GM23338 (cell line): Measurements from ENCODE around the gene ATG9A. TPM values are rescaled to one million over a fixed set of nuclear protein-coding genes. Genes with fewer than 3 reads are reported as not detected.

Experiments
- ATAC-seq: fragments of 200-7000 bp; cut with Tn5 transposase; 3 replicates; pipeline ENCODE4 v1.9.1; 2020
- DNase-seq: peaks from one replicate; pipeline ENCODE4 v3.0.0-alpha.2; 2015; ENCODE audit warnings: low spot score
- H2AFZ ChIP-seq: fragments of 200-600 bp; sonication (generic); 2 replicates; pipeline ENCODE4 v1.8.0; 2016; ENCODE audit warnings: antibody characterized with exemption, mild to moderate bottlenecking, moderate library complexity
- H3F3A ChIP-seq: fragments of 200-600 bp; sonication (generic); replicated peaks from 2 replicates; pipeline ENCODE4 v1.8.0; 2017; ENCODE audit warnings: antibody characterized with exemption, mixed run types, low read depth
- H3K27ac ChIP-seq: fragments of 200-600 bp; sonication (generic); 2 replicates; pipeline ENCODE4 v1.6.1; 2016; ENCODE audit warnings: low read depth
- H3K27me3 ChIP-seq: fragments of 200-600 bp; sonication (generic); 2 replicates; pipeline ENCODE4 v1.8.0; 2016; ENCODE audit warnings: mild to moderate bottlenecking, mixed run types, moderate library complexity; ENCODE audit not compliant: insufficient read depth
- H3K36me3 ChIP-seq: fragments of 200-600 bp; sonication (generic); 2 replicates; pipeline ENCODE4 v1.8.0; 2016; ENCODE audit warnings: mild to moderate bottlenecking; ENCODE audit not compliant: insufficient read depth
- H3K4me1 ChIP-seq: fragments of 200-600 bp; sonication (generic); 2 replicates; pipeline ENCODE4 v1.8.0; 2016; ENCODE audit warnings: mild to moderate bottlenecking, moderate library complexity; ENCODE audit not compliant: insufficient read depth
- H3K4me2 ChIP-seq: fragments of 200-600 bp; sonication (generic); 2 replicates; pipeline ENCODE4 v1.7.1; 2017; ENCODE audit warnings: mixed run types
- H3K4me3 ChIP-seq: fragments of 200-600 bp; sonication (generic); 2 replicates; pipeline ENCODE4 v1.6.1; 2016; ENCODE audit warnings: mixed run types
- H3K79me2 ChIP-seq: fragments of 200-600 bp; sonication (generic); replicated peaks from 2 replicates; pipeline ENCODE4 v1.8.0; 2017; ENCODE audit warnings: mild to moderate bottlenecking; ENCODE audit not compliant: insufficient read depth
- H3K9me2 ChIP-seq: fragments of 200-600 bp; sonication (generic); 2 replicates; pipeline ENCODE4 v1.8.0; 2017; ENCODE audit not compliant: insufficient read depth
- H4K20me1 ChIP-seq: fragments of 200-600 bp; sonication (generic); replicated peaks from 2 replicates; pipeline ENCODE4 v1.8.0; 2017; ENCODE audit warnings: mild to moderate bottlenecking; ENCODE audit not compliant: insufficient read depth
- H3K27ac Mint-ChIP-seq: 2 replicates; pipeline ENCODE4 v1.8.0; 2020; ENCODE audit warnings: inconsistent platforms, mild to moderate bottlenecking, moderate library complexity, mixed read lengths
- H3K27me3 Mint-ChIP-seq: 3 replicates; pipeline ENCODE4 v1.8.0; 2022; ENCODE audit warnings: low read depth, mild to moderate bottlenecking, moderate library complexity, mixed read lengths, inconsistent platforms; ENCODE audit not compliant: insufficient read depth, poor library complexity
- H3K36me3 Mint-ChIP-seq: 3 replicates; pipeline ENCODE4 v1.8.0; 2021; ENCODE audit warnings: low read depth, mild to moderate bottlenecking, inconsistent platforms, moderate library complexity, mixed read lengths
- H3K4me1 Mint-ChIP-seq: 3 replicates; pipeline ENCODE4 v1.8.0; 2020; ENCODE audit warnings: mild to moderate bottlenecking, inconsistent platforms, mixed read lengths
- H3K4me3 Mint-ChIP-seq: 3 replicates; pipeline ENCODE4 v1.8.0; 2021; ENCODE audit warnings: moderate library complexity, mild to moderate bottlenecking, inconsistent platforms, mixed read lengths
- H3K9me3 Mint-ChIP-seq: 3 replicates; pipeline ENCODE4 v1.8.0; 2020; ENCODE audit warnings: moderate library complexity, mild to moderate bottlenecking, inconsistent platforms, mixed read lengths
- CREB1 ChIP-seq: fragments of 250-450 bp; sonication (Bioruptor Pico); IDR thresholded peaks from 2 replicates; pipeline ENCODE4 v1.5.0; 2020; ENCODE audit warnings: low read depth, mild to moderate bottlenecking, moderate library complexity
- EZH2 ChIP-seq: fragments of 200-600 bp; sonication (generic); IDR thresholded peaks from one replicate; pipeline ENCODE4 v1.8.0; 2017; ENCODE audit warnings: antibody characterized with exemption, mild to moderate bottlenecking, low read depth; ENCODE audit not compliant: unreplicated experiment
- EZH2phosphoT487 ChIP-seq: fragments of 200-600 bp; sonication (generic); IDR thresholded peaks from one replicate; pipeline ENCODE4 v1.8.1; 2018; ENCODE audit warnings: antibody characterized with exemption; ENCODE audit not compliant: unreplicated experiment
- JUNB ChIP-seq: IDR thresholded peaks from one replicate; pipeline ENCODE4 v1.6.1; 2016; ENCODE audit warnings: antibody characterized with exemption; ENCODE audit not compliant: unreplicated experiment
- NANOG ChIP-seq: IDR thresholded peaks from 2 replicates; pipeline ENCODE4 v1.6.1; 2016; ENCODE audit warnings: antibody characterized with exemption, borderline replicate concordance
- POLR2AphosphoS5 ChIP-seq: IDR thresholded peaks from 2 replicates; pipeline ENCODE4 v1.6.1; 2016; ENCODE audit warnings: antibody characterized with exemption, low read depth
- STAT1 ChIP-seq: IDR thresholded peaks from one replicate; pipeline ENCODE4 v1.6.1; 2016; ENCODE audit warnings: antibody characterized with exemption; ENCODE audit not compliant: unreplicated experiment
- ZNF114 ChIP-seq: fragments of 250-450 bp; sonication (Bioruptor Pico); IDR thresholded peaks from 2 replicates; pipeline ENCODE4 v1.5.0; 2020; ENCODE audit warnings: mild to moderate bottlenecking, moderate library complexity
- ZNF331 ChIP-seq: fragments of 250-450 bp; sonication (Bioruptor Pico); IDR thresholded peaks from 2 replicates; pipeline ENCODE4 v1.5.0; 2020; ENCODE audit warnings: low read depth, mild to moderate bottlenecking, moderate library complexity
- polyA plus RNA-seq: library from polyadenylated mRNA; unstranded; fragments of >200 nt; fragmentation: Nextera tagmentation; extraction: Ambion mirVana; gene quantifications from 2 replicates; pipeline ENCODE4 v1.2.1, GENCODE V29; 2016
- total RNA-seq: library from RNA; depleted of rRNA; stranded (reverse); fragments of >200 nt; shearing (Covaris generic); gene quantifications from 2 replicates; pipeline ENCODE4 v1.2.3, GENCODE V29; 2014
- TF ChIP-seq, protein P1 (sequence below): fragments of 250-450 bp; sonication (Bioruptor Pico); IDR thresholded peaks from 2 replicates; pipeline ENCODE4 v1.5.0; 2020; ENCODE audit warnings: mild to moderate bottlenecking, moderate library complexity
- TF ChIP-seq, protein P2 (sequence below): IDR thresholded peaks from one replicate; pipeline ENCODE4 v1.6.1; 2018; ENCODE audit warnings: antibody characterized with exemption; ENCODE audit not compliant: unreplicated experiment

ATG9A gene
- total and polyA plus RNA-seq, 2 experiments from 2014 or later, result 20.7 to 54.2 TPM

DNA sequence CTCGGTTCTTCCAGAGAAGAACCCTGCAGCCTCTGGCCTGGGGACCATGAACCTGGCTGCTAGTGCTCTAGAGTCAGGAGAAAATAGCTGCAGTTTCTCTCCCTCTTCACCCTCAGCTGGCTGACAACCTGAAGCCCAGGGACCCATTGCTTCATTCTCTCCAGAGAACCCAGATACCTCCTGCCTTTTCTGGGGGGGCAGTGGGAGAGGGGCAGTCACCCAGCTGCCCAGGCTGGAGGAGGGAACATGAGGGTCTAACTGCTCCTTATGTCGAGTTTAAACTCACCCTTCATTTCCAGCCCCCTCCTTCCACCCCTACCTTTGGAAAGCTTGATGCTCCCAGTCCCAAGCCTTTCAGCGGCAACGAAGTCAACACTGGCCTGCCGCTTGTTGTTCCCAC lies 30.5 kb downstream of the ATG9A start:
- Histone ChIP-seq H3K4me3 (no peak overlapping the region), H3K79me2 (no peaks in the 10 kb centered on the region), H4K20me1 (no peaks in the 10 kb centered on the region), H3K9me2 (no peaks in the 10 kb centered on the region), H3K36me3 (no peaks in the 10 kb centered on the region), H3F3A (no peaks in the 10 kb centered on the region), H3K27ac (no peak overlapping the region), H2AFZ (no peak overlapping the region), H3K4me1 (no peaks in the 10 kb centered on the region; the same call in 1 of the 2 replicates), H3K27me3 (no peaks in the 10 kb centered on the region), H3K4me2 (no peak overlapping the region)
- Mint-ChIP-seq H3K27ac (no peak overlapping the region), H3K4me1 (peaks cover 10% of the 10 kb centered on the region; the same call in 2 of the 3 replicates), H3K4me3 (no peak overlapping the region), H3K36me3 (no peaks in the 10 kb centered on the region), H3K9me3 (peaks cover 6% of the 10 kb centered on the region; the same call in 1 of the 3 replicates), H3K27me3 (peaks cover 10% of the 10 kb centered on the region)
- no peak for ATAC-seq
- DNase-seq, result no peak
- TF ChIP-seq EZH2, result no peak
- no peak for TF ChIP-seq NANOG
- no peak for TF ChIP-seq POLR2AphosphoS5

DNA sequence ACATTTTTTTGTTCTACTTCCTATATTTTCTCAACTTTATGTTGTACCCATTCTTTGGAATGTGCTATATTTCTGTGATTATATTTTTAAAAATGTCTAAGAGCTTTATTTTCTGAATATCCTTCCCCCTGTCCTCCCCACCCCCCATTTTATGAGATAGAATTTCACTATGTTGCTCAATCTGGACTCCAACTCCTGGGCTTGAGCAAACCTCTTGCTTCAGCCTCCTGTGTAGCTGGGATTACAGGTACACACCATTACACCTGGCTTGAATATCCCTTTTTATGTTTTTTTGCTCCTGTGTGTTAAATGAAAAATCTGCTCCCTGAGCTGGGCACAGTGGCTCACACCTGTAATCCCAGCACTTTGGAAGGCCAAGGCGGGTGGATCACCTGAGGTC lies 32.0 kb downstream of the ATG9A start:
- H3K27me3 Mint-ChIP-seq, result peaks cover 10% of the 10 kb centered on the region
- peaks cover 10% of the 10 kb centered on the region; the same call in 2 of the 3 replicates for H3K4me1 Mint-ChIP-seq
- no peak overlapping the region; the same call in 2 of the 3 replicates for H3K4me3 Mint-ChIP-seq
- TF ChIP-seq NANOG (no peak), EZH2 (no peak), JUNB (no peak), ZNF331 (CRISPR knock-in tag) (no peak), POLR2AphosphoS5 (no peak), STAT1 (no peak), EZH2phosphoT487 (no peak), ZNF114 (CRISPR knock-in tag) (no peak), CREB1 (no peak)
- TF ChIP-seq, protein P1, sequence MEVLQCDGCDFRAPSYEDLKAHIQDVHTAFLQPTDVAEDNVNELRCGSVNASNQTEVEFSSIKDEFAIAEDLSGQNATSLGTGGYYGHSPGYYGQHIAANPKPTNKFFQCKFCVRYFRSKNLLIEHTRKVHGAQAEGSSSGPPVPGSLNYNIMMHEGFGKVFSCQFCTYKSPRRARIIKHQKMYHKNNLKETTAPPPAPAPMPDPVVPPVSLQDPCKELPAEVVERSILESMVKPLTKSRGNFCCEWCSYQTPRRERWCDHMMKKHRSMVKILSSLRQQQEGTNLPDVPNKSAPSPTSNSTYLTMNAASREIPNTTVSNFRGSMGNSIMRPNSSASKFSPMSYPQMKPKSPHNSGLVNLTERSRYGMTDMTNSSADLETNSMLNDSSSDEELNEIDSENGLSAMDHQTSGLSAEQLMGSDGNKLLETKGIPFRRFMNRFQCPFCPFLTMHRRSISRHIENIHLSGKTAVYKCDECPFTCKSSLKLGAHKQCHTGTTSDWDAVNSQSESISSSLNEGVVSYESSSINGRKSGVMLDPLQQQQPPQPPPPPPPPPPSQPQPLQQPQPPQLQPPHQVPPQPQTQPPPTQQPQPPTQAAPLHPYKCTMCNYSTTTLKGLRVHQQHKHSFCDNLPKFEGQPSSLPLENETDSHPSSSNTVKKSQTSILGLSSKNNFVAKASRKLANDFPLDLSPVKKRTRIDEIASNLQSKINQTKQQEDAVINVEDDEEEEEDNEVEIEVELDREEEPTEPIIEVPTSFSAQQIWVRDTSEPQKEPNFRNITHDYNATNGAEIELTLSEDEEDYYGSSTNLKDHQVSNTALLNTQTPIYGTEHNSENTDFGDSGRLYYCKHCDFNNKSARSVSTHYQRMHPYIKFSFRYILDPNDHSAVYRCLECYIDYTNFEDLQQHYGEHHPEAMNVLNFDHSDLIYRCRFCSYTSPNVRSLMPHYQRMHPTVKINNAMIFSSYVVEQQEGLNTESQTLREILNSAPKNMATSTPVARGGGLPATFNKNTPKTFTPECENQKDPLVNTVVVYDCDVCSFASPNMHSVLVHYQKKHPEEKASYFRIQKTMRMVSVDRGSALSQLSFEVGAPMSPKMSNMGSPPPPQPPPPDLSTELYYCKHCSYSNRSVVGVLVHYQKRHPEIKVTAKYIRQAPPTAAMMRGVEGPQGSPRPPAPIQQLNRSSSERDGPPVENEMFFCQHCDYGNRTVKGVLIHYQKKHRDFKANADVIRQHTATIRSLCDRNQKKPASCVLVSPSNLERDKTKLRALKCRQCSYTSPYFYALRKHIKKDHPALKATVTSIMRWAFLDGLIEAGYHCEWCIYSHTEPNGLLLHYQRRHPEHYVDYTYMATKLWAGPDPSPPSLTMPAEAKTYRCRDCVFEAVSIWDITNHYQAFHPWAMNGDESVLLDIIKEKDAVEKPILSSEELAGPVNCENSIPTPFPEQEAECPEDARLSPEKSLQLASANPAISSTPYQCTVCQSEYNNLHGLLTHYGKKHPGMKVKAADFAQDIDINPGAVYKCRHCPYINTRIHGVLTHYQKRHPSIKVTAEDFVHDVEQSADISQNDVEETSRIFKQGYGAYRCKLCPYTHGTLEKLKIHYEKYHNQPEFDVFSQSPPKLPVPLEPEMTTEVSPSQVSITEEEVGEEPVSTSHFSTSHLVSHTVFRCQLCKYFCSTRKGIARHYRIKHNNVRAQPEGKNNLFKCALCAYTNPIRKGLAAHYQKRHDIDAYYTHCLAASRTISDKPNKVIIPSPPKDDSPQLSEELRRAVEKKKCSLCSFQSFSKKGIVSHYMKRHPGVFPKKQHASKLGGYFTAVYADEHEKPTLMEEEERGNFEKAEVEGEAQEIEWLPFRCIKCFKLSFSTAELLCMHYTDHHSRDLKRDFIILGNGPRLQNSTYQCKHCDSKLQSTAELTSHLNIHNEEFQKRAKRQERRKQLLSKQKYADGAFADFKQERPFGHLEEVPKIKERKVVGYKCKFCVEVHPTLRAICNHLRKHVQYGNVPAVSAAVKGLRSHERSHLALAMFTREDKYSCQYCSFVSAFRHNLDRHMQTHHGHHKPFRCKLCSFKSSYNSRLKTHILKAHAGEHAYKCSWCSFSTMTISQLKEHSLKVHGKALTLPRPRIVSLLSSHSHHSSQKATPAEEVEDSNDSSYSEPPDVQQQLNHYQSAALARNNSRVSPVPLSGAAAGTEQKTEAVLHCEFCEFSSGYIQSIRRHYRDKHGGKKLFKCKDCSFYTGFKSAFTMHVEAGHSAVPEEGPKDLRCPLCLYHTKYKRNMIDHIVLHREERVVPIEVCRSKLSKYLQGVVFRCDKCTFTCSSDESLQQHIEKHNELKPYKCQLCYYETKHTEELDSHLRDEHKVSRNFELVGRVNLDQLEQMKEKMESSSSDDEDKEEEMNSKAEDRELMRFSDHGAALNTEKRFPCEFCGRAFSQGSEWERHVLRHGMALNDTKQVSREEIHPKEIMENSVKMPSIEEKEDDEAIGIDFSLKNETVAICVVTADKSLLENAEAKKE (CRISPR knock-in tag), result no peak
- TF ChIP-seq, protein P2, sequence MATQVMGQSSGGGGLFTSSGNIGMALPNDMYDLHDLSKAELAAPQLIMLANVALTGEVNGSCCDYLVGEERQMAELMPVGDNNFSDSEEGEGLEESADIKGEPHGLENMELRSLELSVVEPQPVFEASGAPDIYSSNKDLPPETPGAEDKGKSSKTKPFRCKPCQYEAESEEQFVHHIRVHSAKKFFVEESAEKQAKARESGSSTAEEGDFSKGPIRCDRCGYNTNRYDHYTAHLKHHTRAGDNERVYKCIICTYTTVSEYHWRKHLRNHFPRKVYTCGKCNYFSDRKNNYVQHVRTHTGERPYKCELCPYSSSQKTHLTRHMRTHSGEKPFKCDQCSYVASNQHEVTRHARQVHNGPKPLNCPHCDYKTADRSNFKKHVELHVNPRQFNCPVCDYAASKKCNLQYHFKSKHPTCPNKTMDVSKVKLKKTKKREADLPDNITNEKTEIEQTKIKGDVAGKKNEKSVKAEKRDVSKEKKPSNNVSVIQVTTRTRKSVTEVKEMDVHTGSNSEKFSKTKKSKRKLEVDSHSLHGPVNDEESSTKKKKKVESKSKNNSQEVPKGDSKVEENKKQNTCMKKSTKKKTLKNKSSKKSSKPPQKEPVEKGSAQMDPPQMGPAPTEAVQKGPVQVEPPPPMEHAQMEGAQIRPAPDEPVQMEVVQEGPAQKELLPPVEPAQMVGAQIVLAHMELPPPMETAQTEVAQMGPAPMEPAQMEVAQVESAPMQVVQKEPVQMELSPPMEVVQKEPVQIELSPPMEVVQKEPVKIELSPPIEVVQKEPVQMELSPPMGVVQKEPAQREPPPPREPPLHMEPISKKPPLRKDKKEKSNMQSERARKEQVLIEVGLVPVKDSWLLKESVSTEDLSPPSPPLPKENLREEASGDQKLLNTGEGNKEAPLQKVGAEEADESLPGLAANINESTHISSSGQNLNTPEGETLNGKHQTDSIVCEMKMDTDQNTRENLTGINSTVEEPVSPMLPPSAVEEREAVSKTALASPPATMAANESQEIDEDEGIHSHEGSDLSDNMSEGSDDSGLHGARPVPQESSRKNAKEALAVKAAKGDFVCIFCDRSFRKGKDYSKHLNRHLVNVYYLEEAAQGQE, result no peak

More for the DNA sequence above, 32.0 kb downstream of the ATG9A start:
- Histone ChIP-seq H3F3A (no peaks in the 10 kb centered on the region), H3K79me2 (no peaks in the 10 kb centered on the region), H3K4me3 (no peak overlapping the region), H3K4me1 (no peaks in the 10 kb centered on the region; the same call in 1 of the 2 replicates), H4K20me1 (no peaks in the 10 kb centered on the region), H3K27me3 (no peaks in the 10 kb centered on the region), H3K9me2 (no peaks in the 10 kb centered on the region), H3K36me3 (no peaks in the 10 kb centered on the region), H3K27ac (no peak overlapping the region), H3K4me2 (no peak overlapping the region), H2AFZ (no peak overlapping the region)
- DNase-seq (no peak), ATAC-seq (no peak)
- no peaks in the 10 kb centered on the region for H3K36me3 Mint-ChIP-seq
- no peak overlapping the region for H3K27ac Mint-ChIP-seq
- H3K9me3 Mint-ChIP-seq, result peaks cover 6% of the 10 kb centered on the region; the same call in 1 of the 3 replicates
